Measurements from ENCODE around the gene HLCS. TPM values are rescaled to one million over a fixed set of nuclear protein-coding genes. Genes with fewer than 3 reads are reported as not detected.

Gene HLCS
- total RNA-seq, 4 donors from 2014 or later: 3.1 to 19.4 (median 8.9) TPM

DNA sequence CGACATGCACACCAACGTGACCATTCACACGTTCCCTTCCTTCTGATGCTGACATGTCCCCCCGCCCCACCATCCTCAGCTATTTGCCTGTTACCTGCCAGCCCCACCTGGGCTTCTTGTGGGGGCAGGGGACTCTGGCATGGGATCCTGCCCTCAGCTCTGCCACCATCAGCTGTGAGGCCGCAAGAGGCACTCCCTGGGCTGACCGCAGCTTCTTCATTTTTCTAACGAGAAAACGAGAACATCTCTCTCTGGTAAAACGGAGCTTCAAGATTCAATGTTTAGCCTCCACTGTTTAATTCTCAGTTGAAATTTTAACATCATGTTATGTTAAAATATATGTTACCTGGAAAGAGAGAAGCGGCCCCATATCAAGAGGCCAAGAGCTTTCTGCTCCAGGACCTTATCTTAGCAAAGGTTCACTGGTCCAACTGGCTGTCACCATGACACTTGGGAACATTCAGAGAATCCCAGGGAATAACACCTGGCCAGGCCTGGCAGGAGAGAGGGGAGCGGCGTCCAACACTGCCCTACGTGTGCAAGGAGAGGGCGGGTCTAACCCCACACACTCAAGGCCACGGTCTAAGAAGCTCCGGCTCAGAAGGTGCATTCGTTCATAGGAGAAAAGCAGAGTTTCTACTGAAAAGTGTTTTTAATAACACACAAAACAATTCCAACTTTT, 51.3 kb downstream of the HLCS start:
- no peak overlapping the region for H3K4me3 ChIP-seq (ENCODE audit: low read depth, poor library complexity, severe bottlenecking)
- TF ChIP-seq POLR2A (IDR thresholded peaks at IDR 0.05) (no peak), CTCF (IDR thresholded peaks at IDR 0.05) (no peak)
- 96% methylated on average over 17 of the region's 17 CpGs for WGBS, 2 donors
- DNase-seq (ENCODE audit: low spot score in 2 of 2): no peak
- intact Hi-C loops (cut with DNase I; ENCODE audit: low total_unique reads): no loop called here

DNA sequence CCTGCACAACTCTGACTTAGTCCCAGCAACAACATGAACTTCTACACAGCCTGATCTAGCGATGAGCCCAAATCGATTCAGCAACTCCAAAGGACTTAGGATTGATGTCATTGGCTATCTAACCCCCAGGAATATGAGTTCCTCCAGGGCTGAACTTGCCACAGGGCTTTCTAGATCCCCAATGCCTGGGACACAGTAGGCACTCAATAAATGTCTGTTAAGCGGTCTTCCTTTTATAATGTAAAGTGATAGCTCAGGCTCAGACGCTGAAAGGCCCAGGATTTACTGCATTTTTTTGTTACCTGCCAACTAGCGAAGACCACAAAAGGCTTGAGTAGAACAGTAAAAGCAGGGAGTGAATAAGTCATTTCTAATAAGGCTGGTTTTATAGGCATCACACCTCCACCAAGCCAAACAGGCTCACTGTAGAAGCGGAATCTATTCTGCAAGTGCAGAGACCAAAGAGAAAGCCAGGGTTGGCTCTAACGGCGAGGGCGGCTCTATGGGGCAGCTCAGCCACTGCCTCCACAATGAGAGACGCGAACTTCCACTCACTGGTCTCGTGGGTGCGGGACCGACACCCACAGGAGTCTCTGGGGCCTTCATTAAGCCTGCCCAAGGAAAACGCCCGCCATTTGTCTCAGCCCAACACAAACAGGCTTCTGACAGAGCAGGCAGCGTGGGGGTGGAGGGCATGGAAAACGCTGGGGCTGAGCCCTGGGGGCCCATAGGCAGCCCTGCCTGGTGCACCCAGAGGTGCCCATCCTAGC, 52.0 kb downstream of the HLCS start:
- intact Hi-C loops (cut with DNase I; ENCODE audit: low total_unique reads): no loop called here
- no peak for DNase-seq (ENCODE audit: low spot score in 2 of 2)
- no peak for TF ChIP-seq CTCF (IDR thresholded peaks at IDR 0.05)
- no peak overlapping the region for H3K4me3 ChIP-seq (ENCODE audit: low read depth, poor library complexity, severe bottlenecking)
- 90 to 93% methylated on average over 18 of the region's 18 CpGs for WGBS, 2 donors

DNA sequence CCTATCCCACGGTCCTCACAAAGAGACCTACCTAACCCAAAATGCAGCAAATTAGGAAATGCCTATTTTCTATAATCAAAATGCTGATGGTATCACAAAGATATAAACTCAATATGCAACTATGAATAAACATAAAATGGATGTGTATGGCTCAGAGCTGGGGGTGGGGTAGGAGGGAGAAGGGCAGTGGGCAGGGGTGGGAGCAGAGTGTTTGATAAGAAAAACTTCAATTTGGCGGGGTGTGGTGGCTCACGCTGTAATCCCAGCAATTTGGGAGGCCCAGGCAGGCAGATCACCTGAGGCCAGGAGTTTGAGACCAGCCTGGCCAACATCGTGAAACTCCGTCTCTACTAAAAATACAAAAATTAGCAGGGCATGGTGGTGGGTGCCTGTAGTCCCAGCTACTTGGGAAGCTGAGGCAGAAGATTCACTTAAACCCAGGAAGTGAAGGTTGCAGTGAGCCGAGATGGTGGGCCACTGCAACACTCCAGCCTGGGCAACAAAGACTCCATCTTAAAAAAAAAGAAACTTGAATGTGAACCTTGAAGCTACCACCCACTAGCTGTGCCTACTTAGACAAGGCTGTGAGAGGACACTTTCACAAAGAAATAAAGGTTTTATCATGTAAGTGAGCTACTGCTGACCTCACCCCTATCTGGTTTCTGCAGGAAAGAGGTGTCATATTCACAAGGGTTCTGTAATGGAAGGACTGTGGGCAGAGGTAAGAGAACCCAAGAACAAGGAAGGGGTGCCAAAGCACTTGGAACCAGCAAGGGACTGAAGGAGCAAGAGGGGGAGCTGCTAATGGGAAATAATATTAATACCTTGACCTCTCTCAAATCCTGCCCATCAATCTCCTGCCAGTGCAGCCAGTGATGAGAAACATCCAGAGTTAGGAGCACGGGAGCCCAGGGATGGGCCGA, 53.0 kb downstream of the HLCS start:
- TF ChIP-seq CTCF (IDR thresholded peaks at IDR 0.05): no peak
- TF ChIP-seq POLR2A (IDR thresholded peaks at IDR 0.05): no peak
- DNase-seq (ENCODE audit: low spot score in 2 of 2): peak in 1 of 2 donors; percentile 71
- H3K4me3 ChIP-seq (ENCODE audit: low read depth, poor library complexity, severe bottlenecking): no peak overlapping the region
- intact Hi-C loops (cut with DNase I; ENCODE audit: low total_unique reads): no loop called here
- 94% methylated on average over 8 of the region's 8 CpGs for WGBS, 2 donors

DNA sequence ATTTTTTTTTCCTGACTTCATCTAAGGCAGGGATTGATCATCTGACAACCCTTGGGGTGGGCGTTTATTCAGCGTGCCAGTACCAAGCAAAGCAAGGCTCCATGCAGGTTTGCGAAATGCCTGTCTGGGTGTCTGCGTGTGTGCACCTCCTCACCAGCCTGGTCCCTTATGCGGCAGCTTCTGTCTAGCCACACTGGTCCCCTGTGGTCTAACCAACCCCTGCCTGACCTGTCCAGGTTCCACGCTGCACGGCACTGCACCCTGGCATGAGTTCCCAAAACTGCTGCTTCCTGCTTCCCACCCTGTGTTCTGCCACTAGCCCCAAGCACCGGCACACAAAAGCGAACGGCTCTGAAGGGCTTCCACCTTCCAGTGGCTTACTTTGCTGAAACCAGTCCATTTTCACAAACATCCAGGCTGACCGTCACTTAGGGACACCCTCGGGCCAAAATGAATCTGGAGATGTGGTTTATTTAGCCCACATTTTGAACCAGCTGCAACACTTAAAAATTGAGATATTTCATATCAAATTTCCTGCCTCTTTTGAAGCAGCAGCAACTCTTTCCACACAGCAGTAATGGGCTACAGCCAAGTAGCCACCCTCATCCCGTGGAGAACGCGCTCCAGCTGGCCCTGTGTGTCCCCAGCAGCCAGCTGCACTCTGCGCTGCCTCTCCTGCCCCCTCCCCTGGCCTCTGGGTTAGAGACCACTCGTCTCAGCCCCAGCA, 55.7 kb downstream of the HLCS start:
- 77 to 82% methylated on average over 17 of the region's 17 CpGs for WGBS, 2 donors
- no peak overlapping the region for H3K4me3 ChIP-seq (ENCODE audit: low read depth, poor library complexity, severe bottlenecking)
- intact Hi-C loops (cut with DNase I; ENCODE audit: low total_unique reads): no loop called here
- TF ChIP-seq CTCF (IDR thresholded peaks at IDR 0.05): no peak
- TF ChIP-seq POLR2A (IDR thresholded peaks at IDR 0.05): no peak
- DNase-seq (ENCODE audit: low spot score in 2 of 2): peak in 1 of 2 donors; percentile 79

DNA sequence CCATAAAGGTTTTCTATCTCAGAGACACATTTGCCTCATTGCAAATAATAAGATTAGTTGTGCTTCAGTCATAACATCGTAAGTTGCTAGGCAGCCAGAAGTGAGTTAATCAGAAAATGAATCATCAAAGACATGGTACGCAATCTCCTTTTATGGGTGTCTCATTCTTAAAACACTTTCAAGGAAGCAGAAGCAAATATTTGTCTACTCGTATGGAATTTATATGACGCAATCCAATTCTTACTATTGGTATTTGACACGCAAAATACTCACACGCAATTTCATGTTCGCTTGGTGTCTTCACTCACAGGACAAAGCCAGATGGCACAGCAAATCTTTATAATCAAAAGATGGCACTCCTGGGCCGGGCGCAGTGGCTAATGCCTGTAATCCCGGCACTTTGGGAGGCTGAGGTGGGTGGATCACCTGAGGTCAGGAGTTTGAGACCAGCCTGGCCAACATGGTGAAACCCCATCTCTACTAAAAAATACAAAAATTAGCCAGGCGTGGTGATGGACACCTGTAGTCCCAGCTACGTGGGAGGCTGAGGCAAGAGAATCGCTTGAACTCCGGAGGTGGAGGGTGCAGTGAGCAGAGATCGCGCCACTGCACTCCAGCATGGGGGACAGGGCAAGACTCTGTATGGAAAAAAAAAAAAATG, 56.4 kb downstream of the HLCS start:
- intact Hi-C loops (cut with DNase I; ENCODE audit: low total_unique reads): no loop called here
- WGBS, 2 donors: 81 to 83% methylated on average over 16 of the region's 16 CpGs

More for the DNA sequence above, 56.4 kb downstream of the HLCS start:
- TF ChIP-seq POLR2A (IDR thresholded peaks at IDR 0.05) (no peak), CTCF (IDR thresholded peaks at IDR 0.05) (no peak)
- no peak overlapping the region for H3K4me3 ChIP-seq (ENCODE audit: low read depth, poor library complexity, severe bottlenecking)
- DNase-seq (ENCODE audit: low spot score in 2 of 2): peak in 1 of 2 donors; percentile 26
